CD1c-positive myeloid dendritic cell (primary cell): Measurements from ENCODE around the gene PCAT7.

ENCODE experiments used
- DNase-seq: peaks from one replicate; pipeline ENCODE4 v3.0.0-alpha.2; 2016; ENCODE audit errors: extremely low spot score

The PCAT7 gene

DNA sequence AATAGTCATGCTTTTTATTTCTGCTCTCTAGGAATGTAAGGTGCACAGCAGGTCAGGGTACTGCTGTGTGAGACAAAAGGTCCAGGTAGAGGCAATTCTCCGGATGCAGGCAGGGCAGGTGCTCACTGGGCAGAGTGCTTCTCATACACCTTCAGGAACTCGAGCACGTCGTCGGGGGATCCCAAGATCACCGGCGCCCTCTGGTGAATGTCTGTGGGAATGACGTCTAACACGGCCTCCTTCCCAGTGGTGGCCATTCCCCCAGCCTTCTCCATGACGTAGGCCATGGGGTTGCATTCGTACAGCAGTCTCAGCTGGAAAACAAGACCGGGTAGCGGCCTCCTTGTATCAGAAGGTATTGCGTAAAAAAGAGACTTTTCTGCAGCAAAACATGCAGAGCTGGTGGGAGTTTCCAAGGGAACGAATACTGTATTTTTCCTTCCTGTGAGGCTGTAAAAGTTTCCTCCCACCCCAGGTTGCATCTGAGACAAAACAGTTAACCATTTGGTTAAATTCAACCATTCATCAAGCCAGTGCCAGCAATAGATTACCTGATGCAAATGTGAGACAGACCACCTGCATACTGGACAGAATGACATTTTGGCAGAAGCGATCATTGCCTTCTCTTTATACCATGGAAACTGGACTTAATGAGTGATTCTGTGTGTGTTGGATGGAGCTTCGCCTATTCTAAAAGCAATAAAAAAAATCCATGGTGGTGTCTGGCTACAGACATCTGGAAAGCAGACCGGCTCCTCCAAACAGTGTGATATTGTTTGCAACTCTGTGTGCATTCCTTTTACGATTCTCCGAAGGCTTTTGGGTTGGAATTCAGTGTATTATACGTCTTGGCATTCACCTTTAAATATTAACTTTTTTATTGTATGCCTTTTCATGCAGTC is 48.6 kb downstream of the PCAT7 start:
- peak; percentile 67 for DNase-seq

DNA sequence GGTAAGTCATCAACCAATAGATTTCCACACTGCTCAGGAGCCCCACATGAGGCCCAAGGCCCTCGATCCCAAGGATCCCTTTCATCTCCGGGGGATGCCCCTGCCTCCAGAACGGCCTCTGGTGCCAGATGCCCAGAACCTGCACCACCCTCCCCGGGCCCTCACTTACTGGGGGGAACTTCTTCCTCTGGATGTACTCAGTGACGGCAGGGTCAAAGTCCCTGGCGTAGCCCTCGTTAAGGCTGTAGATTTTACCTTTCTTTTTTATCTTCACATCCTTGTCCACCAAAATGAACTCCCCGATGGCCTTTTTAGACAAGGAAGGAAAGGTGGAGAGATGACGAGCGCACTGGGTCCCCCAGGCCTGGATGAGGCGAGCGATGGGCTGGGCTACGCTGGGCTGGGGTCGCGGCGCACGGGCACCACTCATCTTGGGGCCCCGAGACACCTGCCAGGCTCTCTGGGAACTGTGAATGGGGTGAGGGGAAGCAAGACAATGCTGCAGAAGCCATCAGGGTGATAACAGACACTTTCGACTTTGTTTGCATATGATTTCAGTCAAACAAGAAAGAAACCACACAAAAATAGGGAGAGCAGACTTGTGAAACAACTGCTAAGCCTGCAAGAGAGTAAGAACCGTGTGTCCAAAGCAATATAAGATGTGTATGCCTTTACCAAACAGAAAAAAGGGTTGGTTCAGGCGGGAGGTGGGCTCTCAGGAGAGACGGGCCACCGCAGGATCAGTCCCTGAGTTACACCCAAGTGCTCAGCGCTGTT is 52.0 kb downstream of the PCAT7 start:
- no peak for DNase-seq

DNA sequence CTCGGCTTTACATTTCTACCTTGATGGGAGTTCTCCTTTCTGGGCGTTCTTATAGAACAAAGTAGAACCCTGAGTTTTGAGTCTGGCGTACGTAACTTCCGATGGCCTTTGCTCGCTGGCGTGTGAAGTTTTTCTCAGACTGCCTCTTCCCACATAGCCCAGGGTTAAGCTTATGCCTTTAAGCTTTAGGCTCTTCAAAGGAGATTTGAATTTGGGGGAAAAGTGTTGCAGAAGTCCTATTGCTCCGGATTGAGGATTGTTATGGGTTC is 52.5 kb downstream of the PCAT7 start:
- DNase-seq, result no peak

DNA sequence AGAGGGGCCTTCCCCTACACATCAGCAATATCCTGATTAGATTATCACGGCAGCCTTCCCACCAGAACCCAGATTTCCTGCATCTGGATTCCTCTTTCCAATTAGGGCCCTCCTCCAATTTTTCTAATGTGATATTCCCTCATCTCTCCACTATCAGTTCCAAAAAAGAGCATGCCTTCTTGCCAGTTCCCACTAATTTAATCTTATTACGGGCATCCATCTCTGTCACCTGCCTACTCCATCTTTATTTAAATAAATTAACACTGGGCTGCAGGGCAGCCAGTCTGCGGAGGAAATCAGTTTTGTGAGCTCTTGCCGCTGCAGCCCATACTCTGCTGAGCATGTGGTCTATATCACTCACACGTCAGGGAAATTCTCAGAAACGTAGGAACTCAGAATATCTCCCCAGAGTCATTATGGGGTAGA is 55.3 kb downstream of the PCAT7 start:
- no peak for DNase-seq

DNA sequence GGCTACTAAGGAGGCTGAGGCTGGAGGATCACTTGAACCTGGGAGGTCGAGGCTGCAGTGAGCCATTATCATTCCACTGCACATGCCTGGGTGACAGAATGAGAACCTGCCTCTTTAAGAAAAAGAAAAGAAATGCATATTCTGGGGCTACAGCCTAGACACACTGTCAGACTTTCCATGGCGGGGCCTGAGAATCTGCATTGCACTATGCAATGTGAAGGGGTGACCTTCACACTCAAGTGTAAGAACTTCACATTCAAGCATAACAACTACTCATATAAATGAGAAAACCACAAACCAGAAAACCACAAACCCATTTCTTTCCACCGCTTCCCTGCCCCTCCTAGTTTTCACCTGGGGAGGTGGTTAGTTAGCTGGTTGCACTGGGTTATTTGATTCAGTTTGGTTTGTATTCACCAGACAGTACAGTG is 56.8 kb downstream of the PCAT7 start:
- DNase-seq, result no peak

DNA sequence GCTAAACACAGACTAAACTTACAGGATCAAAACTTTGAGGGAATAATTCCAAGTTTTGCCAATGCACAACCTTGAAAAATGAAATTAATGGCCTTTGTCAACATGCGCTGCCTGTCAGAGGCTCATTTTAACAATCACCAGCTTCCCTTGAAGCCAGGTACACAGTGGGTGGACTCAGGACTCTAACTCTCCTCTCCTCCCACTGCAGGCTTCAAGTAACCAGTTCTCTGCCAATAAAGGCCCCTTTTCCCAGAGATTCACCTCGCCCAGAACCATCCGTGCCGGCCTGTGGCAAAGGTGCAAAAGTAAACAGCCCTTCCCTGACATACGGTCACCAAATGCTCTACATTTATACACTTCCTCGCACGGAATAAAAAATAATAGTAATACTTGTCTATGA is 57.2 kb downstream of the PCAT7 start:
- no peak for DNase-seq

DNA sequence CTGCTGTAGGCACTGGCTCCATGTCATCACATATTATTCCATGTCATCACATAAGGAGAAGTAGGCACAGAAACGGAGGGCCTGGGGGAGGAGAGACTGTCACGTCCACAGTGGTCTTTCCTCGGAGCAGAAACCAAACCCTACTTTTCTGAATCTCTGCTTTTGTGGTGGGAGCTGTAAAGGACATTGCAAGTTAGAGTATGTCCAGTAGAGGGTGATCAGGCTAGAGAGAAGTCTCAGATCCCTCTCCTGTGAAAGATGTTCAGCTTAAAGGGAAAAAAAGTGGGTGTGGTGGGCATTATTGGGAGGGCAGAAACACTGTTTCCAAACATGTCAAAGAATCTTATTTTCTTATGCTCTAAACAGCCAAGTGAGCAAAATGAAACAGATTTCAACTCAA is 58.1 kb downstream of the PCAT7 start:
- DNase-seq, result no peak

DNA sequence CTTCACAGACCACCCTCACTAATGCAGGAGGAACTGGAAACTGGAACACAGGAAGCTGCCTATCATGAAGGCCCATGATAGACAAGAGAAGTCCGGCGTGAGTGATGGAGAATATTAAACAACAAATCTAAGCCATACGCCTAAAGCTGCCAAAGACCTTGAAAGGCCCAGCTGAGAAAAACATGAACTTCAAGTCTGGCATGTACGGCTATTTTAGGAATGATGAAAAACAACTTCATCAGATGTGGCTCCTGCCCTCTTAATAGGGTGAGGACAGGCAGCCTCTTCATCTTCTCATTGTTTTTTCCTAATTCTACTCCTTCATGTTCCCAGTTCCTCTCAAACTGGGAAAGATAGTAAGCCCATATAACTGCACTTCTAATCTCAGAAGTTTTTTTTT is 64.1 kb downstream of the PCAT7 start:
- DNase-seq, result no peak
